Colon (tissue), 2 donors: Measurements from ENCODE around the gene UNC45A.
"Not testable (repeated sequence)": the region's sequence is repeated elsewhere in the genome, so short reads cannot be mapped to it uniquely, and the experiment has no call there.

Experiments used
- FAIRE-seq: peaks from 2 replicates; lab custom pipeline; 2012; peaks lifted over from hg19 to GRCh38; lab: Jason Lieb, UNC
- donor health status: control.
- donor health status: control.

UNC45A gene

GRCh38 chr15:90902840-90903732 lies 32.0 kb upstream of the UNC45A start, which contains the start of gene MAN2A2:
Gene MAN2A2, plus strand, starts transcription at chr15:90903302. Its CDS starts 906 bp downstream, at chr15:90904208.
- FAIRE-seq: no peak

- no peak for FAIRE-seq
Observed at GRCh38 chr15:90903733-90904536, 31.1 kb upstream of the UNC45A start.

GRCh38 chr15:90904746-90905145 lies 30.3 kb upstream of the UNC45A start:
- no peak for FAIRE-seq

- FAIRE-seq: no peak
Observed at GRCh38 chr15:90905306-90906180, 29.5 kb upstream of the UNC45A start.

GRCh38 chr15:90906181-90906849 lies 28.8 kb upstream of the UNC45A start:
- FAIRE-seq: no peak

- no peak for FAIRE-seq
Observed at GRCh38 chr15:90907051-90907660, 27.9 kb upstream of the UNC45A start.

- no peak for FAIRE-seq
Observed at GRCh38 chr15:90907838-90908507, 27.1 kb upstream of the UNC45A start.

GRCh38 chr15:90909449-90909848 lies 25.6 kb upstream of the UNC45A start:
- FAIRE-seq: not testable (repeated sequence)

GRCh38 chr15:90909976-90910375 lies 25.1 kb upstream of the UNC45A start:
- FAIRE-seq: no peak

- no peak for FAIRE-seq
Observed at GRCh38 chr15:90910441-90911301, 24.4 kb upstream of the UNC45A start.

- no peak for FAIRE-seq
Observed at GRCh38 chr15:90911302-90911623, 23.8 kb upstream of the UNC45A start.

GRCh38 chr15:90911906-90912769 lies 22.9 kb upstream of the UNC45A start:
- FAIRE-seq: no peak

GRCh38 chr15:90912770-90913075 lies 22.4 kb upstream of the UNC45A start:
- no peak for FAIRE-seq

GRCh38 chr15:90913398-90913944 lies 21.6 kb upstream of the UNC45A start:
- FAIRE-seq: no peak

- FAIRE-seq: no peak
Observed at GRCh38 chr15:90914305-90915080, 20.6 kb upstream of the UNC45A start.

GRCh38 chr15:90915216-90915807 lies 19.8 kb upstream of the UNC45A start:
- no peak for FAIRE-seq

- no peak for FAIRE-seq
Observed at GRCh38 chr15:90915808-90916440, 19.2 kb upstream of the UNC45A start.
